Endothelial cell of umbilical vein (primary cell): ENCODE data around the gene ADTRP. TPM values are rescaled to one million over a fixed set of nuclear protein-coding genes. Genes with fewer than 3 reads are reported as not detected.

ENCODE experiments used
- BruUV-seq: library from RNA; stranded (reverse); fragments of 400-500 nt; replicated peaks from 2 replicates; lab custom pipeline; 2021; lab: Mats Ljungman, UMichigan
- CTCF ChIA-PET: fragments of 300-600, 350-600 bp; sonication (Branson Sonifier 250); formaldehyde crosslinking; loops from one replicate; lab custom pipeline; 2021; ENCODE audit warnings: antibody characterized with exemption, inconsistent platforms; lab: Charles Lee
- POLR2A ChIA-PET: fragments of 300-600, 350-600 bp; sonication (Branson Sonifier 250); formaldehyde crosslinking; loops from one replicate; lab custom pipeline; 2021; ENCODE audit warnings: antibody characterized with exemption, inconsistent platforms; lab: Charles Lee
- DNase-seq: peaks from one replicate; pipeline ENCODE4 v3.0.0-alpha.2; 2011; ENCODE audit warnings: low read depth, low spot score
- FAIRE-seq: peaks from 2 replicates; lab custom pipeline; 2011; peaks lifted over from hg19 to GRCh38; lab: Jason Lieb, UNC
- H2AFZ ChIP-seq: 2 replicates; pipeline ENCODE4 v1.6.0; 2012; ENCODE audit warnings: low read depth, low read length, control low read depth, inconsistent platforms
- H3K27ac ChIP-seq: 2 replicates; pipeline ENCODE4 v1.5.1; 2011; ENCODE audit warnings: low read depth, mild to moderate bottlenecking, control low read depth, low read length, moderate library complexity; ENCODE audit not compliant: insufficient read depth
- H3K27me3 ChIP-seq, 2 experiments: 2 replicates each; pipeline versions ENCODE4 v1.6.0 to v1.6.1; 2011; ENCODE audit warnings: low read length in 2 of 2, mixed read lengths in 1 of 2; ENCODE audit not compliant: control insufficient read depth in 2 of 2, insufficient read depth in 2 of 2
- H3K36me3 ChIP-seq, 2 experiments: 2 replicates in 1 of 2; 3 replicates in 1 of 2; pipeline ENCODE4 v1.5.1; 2011; ENCODE audit warnings: low read length in 2 of 2, mild to moderate bottlenecking in 1 of 2, moderate library complexity in 1 of 2; ENCODE audit not compliant: control insufficient read depth in 2 of 2, insufficient read depth in 2 of 2; ENCODE audit errors: extremely low read depth in 1 of 2
- H3K4me1 ChIP-seq: 3 replicates; pipeline ENCODE4 v1.5.1; 2011; ENCODE audit warnings: mild to moderate bottlenecking, low read length; ENCODE audit not compliant: control insufficient read depth, insufficient read depth; ENCODE audit errors: extremely low read depth
- H3K4me2 ChIP-seq: 2 replicates; pipeline ENCODE4 v1.6.1; 2011; ENCODE audit warnings: low read length, control low read depth, mixed read lengths; ENCODE audit not compliant: insufficient read depth
- H3K4me3 ChIP-seq, 3 experiments: fragments of 200-600 bp in 1 of 3; sonication (generic), shearing (Covaris generic) in 1 of 3; replicated peaks in 1 of 3; 2 replicates each; pipeline ENCODE4 v1.5.1; 2011 to 2016; ENCODE audit warnings: control low read depth in 3 of 3, low read length in 3 of 3, mild to moderate bottlenecking in 2 of 3, inconsistent platforms in 1 of 3, low read depth in 1 of 3, moderate library complexity in 1 of 3; ENCODE audit not compliant: insufficient read depth in 1 of 3
- H3K79me2 ChIP-seq: 2 replicates; pipeline ENCODE4 v1.6.0; 2012; ENCODE audit warnings: low read length, inconsistent platforms; ENCODE audit not compliant: control insufficient read depth, insufficient read depth
- H3K9ac ChIP-seq: replicated peaks from 2 replicates; pipeline ENCODE3; 2011; ENCODE audit warnings: low read length, control low read depth; ENCODE audit not compliant: insufficient read depth; ENCODE audit errors: extremely low read depth
- H3K9me1 ChIP-seq: replicated peaks from 3 replicates; pipeline ENCODE4 v1.6.0; 2011; ENCODE audit warnings: mild to moderate bottlenecking, low read length; ENCODE audit not compliant: control insufficient read depth, insufficient read depth; ENCODE audit errors: extremely low read depth
- H3K9me3 ChIP-seq: replicated peaks from 2 replicates; pipeline ENCODE4 v1.5.1; 2012; ENCODE audit warnings: low read length, inconsistent platforms; ENCODE audit not compliant: control insufficient read depth, insufficient read depth
- H4K20me1 ChIP-seq: replicated peaks from 2 replicates; pipeline ENCODE3; 2011; ENCODE audit warnings: mild to moderate bottlenecking, low read length; ENCODE audit not compliant: control insufficient read depth, insufficient read depth; ENCODE audit errors: extremely low read depth
- EZH2 ChIP-seq: IDR thresholded peaks from 2 replicates; pipeline ENCODE4 v1.6.1; 2012; ENCODE audit warnings: borderline replicate concordance, low read depth, mild to moderate bottlenecking, moderate library complexity, low read length, inconsistent platforms; ENCODE audit not compliant: severe bottlenecking
- FOS ChIP-seq: IDR thresholded peaks from 2 replicates; pipeline ENCODE4 v1.6.1; 2011; ENCODE audit warnings: mild to moderate bottlenecking, low read length, moderate library complexity, borderline replicate concordance; ENCODE audit not compliant: insufficient read depth
- GATA2 ChIP-seq: IDR thresholded peaks from 2 replicates; pipeline ENCODE4 v1.7.0; 2011; ENCODE audit warnings: low read depth, mild to moderate bottlenecking, moderate library complexity, mixed read lengths, low read length; ENCODE audit not compliant: insufficient read length, insufficient read depth
- JUN ChIP-seq: IDR thresholded peaks from 2 replicates; pipeline ENCODE4 v1.6.1; 2011; ENCODE audit warnings: borderline replicate concordance, low read depth; ENCODE audit not compliant: insufficient read length, insufficient read depth
- MYC ChIP-seq: IDR thresholded peaks from one replicate; pipeline ENCODE4 v1.6.1; 2011; ENCODE audit warnings: mild to moderate bottlenecking, low read depth, low read length
- POLR2A ChIP-seq: IDR thresholded peaks from 2 replicates; pipeline ENCODE4 v1.6.1; 2012; ENCODE audit warnings: low read depth, mild to moderate bottlenecking, control low read depth, low read length
- POLR2AphosphoS5 ChIP-seq: IDR thresholded peaks from 2 replicates; pipeline ENCODE4 v1.6.1; 2012; ENCODE audit warnings: low read depth, mild to moderate bottlenecking, control low read depth, low read length, moderate library complexity; ENCODE audit not compliant: insufficient read depth
- dilution Hi-C: fragments of 300-500 bp; cut with MboI; formaldehyde crosslinking; loops from one replicate; pipeline ENCODE4 v1.15.0; 2019; ENCODE audit warnings: low sequenced_read_pairs; ENCODE audit not compliant: extremely low pct_ligation_motif_present
- intact Hi-C: fragments of 100-400 bp; cut with micrococcal nuclease; formaldehyde crosslinking; loops from one replicate; pipeline ENCODE4 v1.10.0; 2022
- polyA plus RNA-seq, 4 experiments: library from polyadenylated mRNA; depleted of rRNA in 3 of 4; stranded (reverse) in 3 of 4; unstranded in 1 of 4; fragments of >200 nt; gene quantifications; 2 replicates each; pipeline versions ENCODE4 v1.2.1 to v1.2.3, GENCODE V29; 2011 to 2012; ENCODE audit warnings: missing spikeins in 1 of 4
- total RNA-seq: library from RNA; stranded (reverse); gene quantifications from 2 replicates; pipeline ENCODE4 v1.2.3, GENCODE V29; 2021
- TF ChIP-seq, protein P1 (sequence below): IDR thresholded peaks from 2 replicates; pipeline ENCODE4 v1.6.1; 2011; ENCODE audit not compliant: insufficient read depth, insufficient read length
- TF ChIP-seq, protein P2 (sequence below), 2 donors: IDR thresholded peaks; 1 replicate in 1 of 2; 2 replicates in 1 of 2; pipeline ENCODE4 v1.5.1; 2011; ENCODE audit warnings: low read length in 2 of 2, mild to moderate bottlenecking in 2 of 2, moderate library complexity in 2 of 2, control low read depth in 1 of 2, inconsistent platforms in 1 of 2, low read depth in 1 of 2; ENCODE audit not compliant: insufficient read depth in 1 of 2; ENCODE audit errors: extremely low read depth in 1 of 2

Gene ADTRP
- total and polyA plus RNA-seq, 2 donors (not counting 3 experiments of a cell fraction or from before 2014, with no cell fraction given): 3.3 to 4.4 TPM

DNA sequence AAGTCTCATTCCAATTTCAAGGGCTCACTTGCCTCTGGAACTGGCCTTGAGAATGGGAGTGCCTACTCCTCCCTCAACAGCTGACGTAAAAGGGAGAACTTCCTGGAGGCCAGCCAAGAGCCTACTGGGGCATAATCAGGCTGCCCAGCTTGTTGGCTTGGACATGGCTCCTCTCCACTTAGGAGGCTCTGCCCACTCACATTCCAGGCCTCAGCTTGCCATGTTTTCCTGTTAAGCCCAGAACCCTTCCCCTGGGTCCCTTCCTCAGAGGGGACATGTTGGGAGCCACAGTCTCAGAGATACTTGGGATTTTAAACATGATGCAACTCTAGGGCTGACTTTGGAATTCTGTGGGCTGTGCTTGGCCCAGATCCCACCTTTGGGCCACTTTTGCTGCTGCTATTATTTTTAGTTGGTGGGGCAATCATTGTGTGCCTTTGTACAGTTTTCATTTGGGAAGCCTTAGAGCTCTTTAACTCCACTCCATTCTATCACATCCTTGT lies 31.5 kb upstream of the ADTRP start:
- TF ChIP-seq JUN: no peak
- TF ChIP-seq EZH2: no peak
- TF ChIP-seq GATA2: no peak
- TF ChIP-seq FOS: no peak
- no peak for TF ChIP-seq POLR2A
- TF ChIP-seq, protein P1, sequence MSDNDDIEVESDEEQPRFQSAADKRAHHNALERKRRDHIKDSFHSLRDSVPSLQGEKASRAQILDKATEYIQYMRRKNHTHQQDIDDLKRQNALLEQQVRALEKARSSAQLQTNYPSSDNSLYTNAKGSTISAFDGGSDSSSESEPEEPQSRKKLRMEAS: no peak
- TF ChIP-seq POLR2AphosphoS5: no peak
- TF ChIP-seq MYC: no peak
- TF ChIP-seq, protein P2, sequence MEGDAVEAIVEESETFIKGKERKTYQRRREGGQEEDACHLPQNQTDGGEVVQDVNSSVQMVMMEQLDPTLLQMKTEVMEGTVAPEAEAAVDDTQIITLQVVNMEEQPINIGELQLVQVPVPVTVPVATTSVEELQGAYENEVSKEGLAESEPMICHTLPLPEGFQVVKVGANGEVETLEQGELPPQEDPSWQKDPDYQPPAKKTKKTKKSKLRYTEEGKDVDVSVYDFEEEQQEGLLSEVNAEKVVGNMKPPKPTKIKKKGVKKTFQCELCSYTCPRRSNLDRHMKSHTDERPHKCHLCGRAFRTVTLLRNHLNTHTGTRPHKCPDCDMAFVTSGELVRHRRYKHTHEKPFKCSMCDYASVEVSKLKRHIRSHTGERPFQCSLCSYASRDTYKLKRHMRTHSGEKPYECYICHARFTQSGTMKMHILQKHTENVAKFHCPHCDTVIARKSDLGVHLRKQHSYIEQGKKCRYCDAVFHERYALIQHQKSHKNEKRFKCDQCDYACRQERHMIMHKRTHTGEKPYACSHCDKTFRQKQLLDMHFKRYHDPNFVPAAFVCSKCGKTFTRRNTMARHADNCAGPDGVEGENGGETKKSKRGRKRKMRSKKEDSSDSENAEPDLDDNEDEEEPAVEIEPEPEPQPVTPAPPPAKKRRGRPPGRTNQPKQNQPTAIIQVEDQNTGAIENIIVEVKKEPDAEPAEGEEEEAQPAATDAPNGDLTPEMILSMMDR (IDR thresholded peaks at IDR 0.05; ENCODE audit: extremely low read depth in 1 of 2, insufficient read depth in 1 of 2, low read depth in 1 of 2, low read length in 2 of 2): no peak
- no peak overlapping the region for H3K4me3 ChIP-seq
- H3K4me1 ChIP-seq: no peaks in the 10 kb centered on the region
- no peaks in the 10 kb centered on the region for H3K36me3 ChIP-seq
- H4K20me1 ChIP-seq: no peaks in the 10 kb centered on the region
- peak; percentile 29 for DNase-seq
- no peak overlapping the region for H2AFZ ChIP-seq
- no peaks in the 10 kb centered on the region for H3K27me3 ChIP-seq
- dilution Hi-C loops (no loop called here), intact Hi-C loops (no loop called here)
- no peaks in the 10 kb centered on the region for H3K9me3 ChIP-seq
- no peaks in the 10 kb centered on the region for H3K79me2 ChIP-seq
- H3K4me2 ChIP-seq: no peak overlapping the region
- no peak overlapping the region for H3K27ac ChIP-seq
- no peaks in the 10 kb centered on the region for H3K9me1 ChIP-seq
- POLR2A ChIA-PET: no interaction called here
- BruUV-seq: no TSS peak
- FAIRE-seq: no peak
- CTCF ChIA-PET: no interaction called here
- H3K9ac ChIP-seq: no peak overlapping the region
